ENCODE results near the gene NPLOC4. TPM values are rescaled to one million over a fixed set of nuclear protein-coding genes. Genes with fewer than 3 reads are reported as not detected.
A peak's percentile ranks its signal among the peaks of the same experiment; 100 is the strongest.

NPLOC4 gene
- polyA plus RNA-seq, 4 donors = 53.1 to 60.3 (median 57.2) TPM

GRCh38 chr17:81573794-81574642 lies 62.9 kb downstream of the NPLOC4 start:
- DNase-seq (ENCODE audit: low read depth in 4 of 4, low spot score in 3 of 4) = no peak

GRCh38 chr17:81572563-81573168 lies 64.2 kb downstream of the NPLOC4 start:
- no peak for DNase-seq (ENCODE audit: low read depth in 4 of 4, low spot score in 3 of 4)

GRCh38 chr17:81570964-81571363 lies 65.9 kb downstream of the NPLOC4 start:
- DNase-seq (ENCODE audit: low read depth in 4 of 4, low spot score in 3 of 4) = no peak

GRCh38 chr17:81569986-81570514 lies 66.9 kb downstream of the NPLOC4 start:
- DNase-seq (ENCODE audit: low read depth in 4 of 4, low spot score in 3 of 4) = no peak

GRCh38 chr17:81568416-81568815 lies 68.5 kb downstream of the NPLOC4 start:
- DNase-seq (ENCODE audit: low read depth in 4 of 4, low spot score in 3 of 4) = no peak

- DNase-seq (ENCODE audit: low read depth in 4 of 4, low spot score in 3 of 4) = no peak
These were observed 69.7 kb downstream of the NPLOC4 start for GRCh38 chr17:81567191-81567590.

- peak in 2 of 4 donors; percentile 53 to 63 for DNase-seq (ENCODE audit: low read depth in 4 of 4, low spot score in 3 of 4)
These were observed 70.3 kb downstream of the NPLOC4 start for GRCh38 chr17:81566461-81567126.

GRCh38 chr17:81565231-81565630 lies 71.7 kb downstream of the NPLOC4 start:
- no peak for DNase-seq (ENCODE audit: low read depth in 4 of 4, low spot score in 3 of 4)

- no peak for DNase-seq (ENCODE audit: low read depth in 4 of 4, low spot score in 3 of 4)
These were observed 72.1 kb downstream of the NPLOC4 start for GRCh38 chr17:81564778-81565177.

- DNase-seq (ENCODE audit: low read depth in 4 of 4, low spot score in 3 of 4) = no peak
These were observed 72.9 kb downstream of the NPLOC4 start for GRCh38 chr17:81563861-81564586.

GRCh38 chr17:81561494-81561885 lies 75.4 kb downstream of the NPLOC4 start:
- DNase-seq (ENCODE audit: low read depth in 4 of 4, low spot score in 3 of 4) = no peak

GRCh38 chr17:81558941-81559806 lies 77.7 kb downstream of the NPLOC4 start:
- no peak for DNase-seq (ENCODE audit: low read depth in 4 of 4, low spot score in 3 of 4)

GRCh38 chr17:81558115-81558468 lies 78.8 kb downstream of the NPLOC4 start:
- DNase-seq (ENCODE audit: low read depth in 4 of 4, low spot score in 3 of 4) = no peak

GRCh38 chr17:81557276-81558114 lies 79.4 kb downstream of the NPLOC4 start:
- no peak for DNase-seq (ENCODE audit: low read depth in 4 of 4, low spot score in 3 of 4)

GRCh38 chr17:81556863-81557262 lies 80.0 kb downstream of the NPLOC4 start:
- DNase-seq (ENCODE audit: low read depth in 4 of 4, low spot score in 3 of 4) = no peak

GRCh38 chr17:81556175-81556691 lies 80.7 kb downstream of the NPLOC4 start:
- no peak for DNase-seq (ENCODE audit: low read depth in 4 of 4, low spot score in 3 of 4)

GRCh38 chr17:81553616-81554181 lies 83.2 kb downstream of the NPLOC4 start:
- no peak for DNase-seq (ENCODE audit: low read depth in 4 of 4, low spot score in 3 of 4)

GRCh38 chr17:81553018-81553615 lies 83.8 kb downstream of the NPLOC4 start:
- peak in 2 of 4 donors; percentile 49 to 50 for DNase-seq (ENCODE audit: low read depth in 4 of 4, low spot score in 3 of 4)

Measured in right renal pelvis (tissue), 4 donors.